ENCODE results near the gene CARD6. TPM values are rescaled to one million over a fixed set of nuclear protein-coding genes. Genes with fewer than 3 reads are reported as not detected.

The CARD6 gene
- total and polyA plus RNA-seq, 9 of the 15 experiments (the other 6 are each of a cell fraction or from before 2014, with no cell fraction given): 3.5 to 8.3 (median 5.9) TPM

GRCh38 chr5:40828690-40829661 lies 12.2 kb upstream of the CARD6 start (continued):
- no peak for TF ChIP-seq POU5F1 (IDR thresholded peaks at IDR 0.05; ENCODE audit: borderline replicate concordance, low read depth, low read length, partially characterized antibody)
- TF ChIP-seq ZKSCAN1 (IDR thresholded peaks at IDR 0.05; ENCODE audit: low read depth, low read length): peak; percentile 99
- 0 out of 2 replicates have a peak, but pooled peaks have one; percentile 7 for TF ChIP-seq CHD2 (IDR thresholded peaks at IDR 0.05; ENCODE audit: low read depth, low read length)
- TF ChIP-seq ZBTB1 (CRISPR knock-in tag; IDR thresholded peaks at IDR 0.05; ENCODE audit: borderline replicate concordance, low read depth): no peak
- TF ChIP-seq, protein P1, sequence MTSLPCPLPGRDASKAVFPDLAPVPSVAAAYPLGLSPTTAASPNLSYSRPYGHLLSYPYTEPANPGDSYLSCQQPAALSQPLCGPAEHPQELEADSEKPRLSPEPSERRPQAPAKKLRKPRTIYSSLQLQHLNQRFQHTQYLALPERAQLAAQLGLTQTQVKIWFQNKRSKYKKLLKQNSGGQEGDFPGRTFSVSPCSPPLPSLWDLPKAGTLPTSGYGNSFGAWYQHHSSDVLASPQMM (CRISPR knock-in tag; IDR thresholded peaks at IDR 0.05): peak; percentile 65; the same call in 1 of the 2 replicates

DNA sequence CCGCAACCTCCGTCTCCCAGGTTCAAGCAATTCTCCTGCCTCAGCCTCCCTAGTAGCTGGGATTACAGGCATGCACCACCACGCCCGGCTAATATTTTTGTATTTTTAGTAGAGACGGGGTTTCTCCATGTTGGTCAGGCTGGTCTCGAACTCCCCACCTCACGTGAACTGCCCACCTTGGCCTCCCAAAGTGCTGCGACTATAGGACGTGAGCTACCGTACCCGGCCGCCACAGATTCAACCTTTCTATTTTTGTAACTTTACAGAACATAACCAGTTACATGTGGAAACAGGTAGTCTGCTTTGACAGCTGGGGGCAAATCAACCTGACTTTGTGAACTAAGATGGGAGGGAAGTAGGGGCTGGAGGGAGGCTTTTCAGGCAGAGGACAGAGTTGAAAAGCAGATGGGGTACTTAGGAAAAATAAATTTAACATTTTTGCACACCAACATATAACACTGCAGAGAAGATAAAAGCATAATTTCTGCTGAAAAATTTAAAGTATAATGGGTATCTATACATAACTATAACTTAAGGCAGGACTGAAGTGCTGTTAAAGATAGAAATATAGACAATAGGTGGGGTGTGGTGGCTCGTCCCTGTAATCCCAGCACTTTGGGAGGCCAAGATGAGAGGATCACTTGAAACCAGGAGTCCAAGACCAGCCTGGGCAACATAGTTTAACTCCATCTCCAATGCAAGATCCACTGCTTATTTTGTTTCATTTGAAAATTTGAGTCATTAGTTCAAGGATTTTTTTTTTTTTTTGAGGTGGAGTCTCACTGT lies 11.2 kb upstream of the CARD6 start:
- H3K9me1 ChIP-seq (ENCODE audit: control insufficient read depth, insufficient read depth, low read length): peaks cover 5% of the 10 kb centered on the region
- no peak overlapping the region for H2AFZ ChIP-seq (ENCODE audit: low read depth, low read length)
- H4K20me1 ChIP-seq (replicated peaks; ENCODE audit: control insufficient read depth, insufficient read depth, low read length): peaks cover 78% of the 10 kb centered on the region
- in situ Hi-C loops (cut with MboI): no loop called here
- ChIA-PET CTCF (ENCODE audit: low intra/inter-chr PET ratio) (no interaction called here), POLR2A (interaction anchor here (0.9 to 13.0 kb wide), 11 partner anchors 6 to 38 kb away, joined by 3 to 125 read pairs (median 8); partner anchors contain the start of gene CARD6)
- peaks cover 94% of the 10 kb centered on the region for H3K36me3 ChIP-seq (ENCODE audit: control insufficient read depth, insufficient read depth, low read length)
- peaks cover 6 to 28% of the 10 kb centered on the region in 2 experiments; a peak in 4 of 5 replicates for H3K4me1 ChIP-seq (replicated peaks in 1 of 2; ENCODE audit: control insufficient read depth in 2 of 2, insufficient read depth in 2 of 2, low read length in 2 of 2)
- DNase-seq (ENCODE audit: extremely low read depth in 1 of 4, low spot score in 3 of 4): no peak
- ATAC-seq: no peak
- no TSS peak for BruUV-seq (replicated peaks)
- no peak overlapping the region for H3K4me3 ChIP-seq
- no peak for FAIRE-seq
- H3K4me2 ChIP-seq (ENCODE audit: insufficient read depth, low read length): no peak overlapping the region
- H3K27me3 ChIP-seq (ENCODE audit: control insufficient read depth in 2 of 2, insufficient read depth in 2 of 2, low read length in 2 of 2): no peaks in the 10 kb centered on the region
- no peaks in the 10 kb centered on the region for H3K9me3 ChIP-seq (replicated peaks; ENCODE audit: control insufficient read depth, insufficient read depth, low read depth, low read length)
- peak overlapping the region in 1 of 2 experiments; percentile 53; a peak in 1 of 4 replicates for H3K9ac ChIP-seq (ENCODE audit: insufficient read depth in 1 of 2, low read depth in 2 of 2, low read length in 2 of 2)
- WGBS (ENCODE audit: insufficient coverage, low coverage, missing lambda C conversion rate): 92% methylated on average over 13 of the region's 13 CpGs
- peaks cover 66% of the 10 kb centered on the region for H3K79me2 ChIP-seq (ENCODE audit: control insufficient read depth, insufficient read depth, low read length)
- intact Hi-C loops (cut with micrococcal nuclease): loop anchor here (10.0 kb wide), 1 partner anchor 1405 kb away; the partner anchor contains the start of gene DAB2
- H3K27ac ChIP-seq (ENCODE audit: extremely low read depth, low read depth, low read length): no peak overlapping the region
- TF ChIP-seq ZNF316 (IDR thresholded peaks at IDR 0.05) (no peak), ZBTB43 (CRISPR knock-in tag; IDR thresholded peaks at IDR 0.05) (no peak), ELK1 (CRISPR knock-in tag; IDR thresholded peaks at IDR 0.05) (no peak), HDAC6 (IDR thresholded peaks at IDR 0.05; ENCODE audit: low read depth, low read length) (no peak), ZNF224 (CRISPR knock-in tag; IDR thresholded peaks at IDR 0.05) (no peak), POLR2AphosphoS5 (IDR thresholded peaks at IDR 0.05; ENCODE audit: control insufficient read depth, insufficient read depth, low read depth, low read length) (peak; percentile 65; the same call in 1 of the 2 replicates), OTX1 (CRISPR knock-in tag; IDR thresholded peaks at IDR 0.05) (peak; percentile 57; the same call in 1 of the 2 replicates), PHB2 (IDR thresholded peaks at IDR 0.05; ENCODE audit: low read depth) (no peak)
